GM18873 (cell line): ENCODE data around the gene MMP14.
A peak's percentile ranks its signal among the peaks of the same experiment; 100 is the strongest.
"Not testable (repeated sequence)": the region's sequence is repeated elsewhere in the genome, so short reads cannot be mapped to it uniquely, and the experiment has no call there.

Experiments used
- ATAC-seq: cut with Tn5 transposase; IDR thresholded peaks from one replicate; pipeline ENCODE4 v1.9.1; 2021; ENCODE audit warnings: mild to moderate bottlenecking, moderate library complexity, moderate number of reproducible peaks; ENCODE audit not compliant: unreplicated experiment, low FRiP score

Gene MMP14

GRCh38 chr14:22836301-22837113 lies at the start of gene MMP14:
MMP14 (plus strand) TSS chr14:22836585; CDS start chr14:22836818, 233 bp downstream.
- ATAC-seq, result no peak

- no peak for ATAC-seq
These were observed 49.7 kb upstream of the MMP14 start for GRCh38 chr14:22786685-22787084.

GRCh38 chr14:22791301-22791700 lies 45.1 kb upstream of the MMP14 start:
- no peak for ATAC-seq

GRCh38 chr14:22792158-22792557 lies 44.2 kb upstream of the MMP14 start:
- no peak for ATAC-seq

- ATAC-seq, result not testable (repeated sequence)
These were observed 42.8 kb upstream of the MMP14 start for GRCh38 chr14:22793550-22793949.

- ATAC-seq, result no peak
These were observed 42.4 kb upstream of the MMP14 start for GRCh38 chr14:22793976-22794375.

- peak; percentile 42 for ATAC-seq
These were observed 41.8 kb upstream of the MMP14 start for GRCh38 chr14:22794551-22794951.

GRCh38 chr14:22796087-22796707 lies 40.2 kb upstream of the MMP14 start:
- no peak for ATAC-seq

- no peak for ATAC-seq
These were observed 39.1 kb upstream of the MMP14 start for GRCh38 chr14:22797017-22797917.

GRCh38 chr14:22798528-22798927 lies 37.9 kb upstream of the MMP14 start:
- ATAC-seq, result no peak

- no peak for ATAC-seq
These were observed 36.0 kb upstream of the MMP14 start for GRCh38 chr14:22800346-22800745.

GRCh38 chr14:22801716-22802115 lies 34.7 kb upstream of the MMP14 start:
- ATAC-seq, result no peak

- ATAC-seq, result no peak
These were observed 33.3 kb upstream of the MMP14 start for GRCh38 chr14:22802860-22803686.

GRCh38 chr14:22803687-22803974 lies 32.8 kb upstream of the MMP14 start:
- no peak for ATAC-seq

- not testable (repeated sequence) for ATAC-seq
These were observed 31.1 kb upstream of the MMP14 start for GRCh38 chr14:22805235-22805634.

- ATAC-seq, result no peak
These were observed 28.8 kb upstream of the MMP14 start for GRCh38 chr14:22807432-22808087.

GRCh38 chr14:22808388-22809209 lies 27.8 kb upstream of the MMP14 start:
- no peak for ATAC-seq

- ATAC-seq, result no peak
These were observed 24.7 kb upstream of the MMP14 start for GRCh38 chr14:22811722-22812121.

GRCh38 chr14:22812744-22813143 lies 23.6 kb upstream of the MMP14 start:
- ATAC-seq, result no peak
